GM18870 (cell line): ENCODE measurements around the gene MRPL34.
"Not testable (repeated sequence)": the region's sequence is repeated elsewhere in the genome, so short reads cannot be mapped to it uniquely, and the experiment has no call there.

Experiments
- ATAC-seq: cut with Tn5 transposase; IDR thresholded peaks from one replicate; pipeline ENCODE4 v1.9.1; 2021; ENCODE audit warnings: moderate library complexity; ENCODE audit not compliant: unreplicated experiment

Gene MRPL34

DNA sequence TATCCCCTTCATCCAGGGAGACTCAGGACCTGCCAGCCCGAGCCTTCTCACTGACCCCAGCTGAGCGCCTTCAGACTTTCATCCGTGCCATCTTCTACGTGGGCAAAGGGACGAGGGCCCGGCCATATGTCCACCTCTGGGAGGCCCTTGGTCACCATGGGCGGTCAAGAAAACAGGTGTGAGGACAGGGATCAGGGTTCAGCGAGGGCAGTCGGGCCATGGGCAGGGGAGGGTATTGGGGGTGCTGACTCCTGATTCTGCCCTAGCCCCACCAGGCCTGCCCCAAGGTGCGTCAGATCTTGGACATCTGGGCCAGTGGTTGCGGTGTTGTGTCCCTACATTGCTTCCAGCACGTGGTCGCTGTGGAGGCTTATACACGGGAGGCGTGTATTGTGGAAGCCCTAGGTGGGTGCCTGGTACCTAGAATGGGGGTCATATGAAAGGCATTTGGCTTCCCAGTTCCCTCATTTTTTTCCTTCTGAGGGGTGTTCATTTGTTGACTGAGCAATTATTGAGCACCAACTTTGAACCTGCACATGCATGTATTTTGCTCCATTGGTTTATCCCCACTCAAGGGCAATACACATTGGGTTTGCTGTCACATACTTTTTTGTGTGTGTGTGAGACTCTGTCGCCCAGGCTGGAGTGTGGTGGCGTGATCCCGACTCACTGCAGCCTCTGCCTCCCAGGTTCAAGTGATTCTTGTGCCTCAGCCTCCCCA lies 20.1 kb upstream of the MRPL34 start:
- ATAC-seq = no peak

- ATAC-seq = no peak
Observed at GRCh38 chr19:17286263-17286662, 19.4 kb upstream of the MRPL34 start.

- no peak for ATAC-seq
Observed at GRCh38 chr19:17286752-17287151, 18.9 kb upstream of the MRPL34 start.

DNA sequence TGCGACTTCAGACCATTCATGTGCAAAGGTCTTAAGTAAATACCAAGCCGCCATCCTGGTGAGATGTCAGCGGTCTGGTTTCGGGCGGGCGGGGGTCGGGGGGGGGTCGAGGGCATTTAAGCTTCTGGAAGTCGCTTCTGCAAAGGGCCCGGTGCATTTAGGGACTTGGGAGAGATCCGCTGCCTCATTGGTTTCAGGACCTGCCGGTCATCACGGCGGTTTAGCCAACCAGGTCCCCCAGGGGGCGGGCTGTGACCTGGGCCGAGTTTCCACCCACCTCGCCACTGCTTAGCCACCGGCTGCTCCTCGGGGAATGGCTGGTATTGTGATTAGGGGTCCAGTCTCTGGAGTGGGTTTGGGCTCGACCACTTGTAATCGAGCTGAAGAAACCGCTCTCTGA lies 16.2 kb upstream of the MRPL34 start:
- ATAC-seq = no peak

- no peak for ATAC-seq
Observed at GRCh38 chr19:17292301-17293074, 13.2 kb upstream of the MRPL34 start.

GRCh38 chr19:17293605-17294004 lies 12.1 kb upstream of the MRPL34 start:
- no peak for ATAC-seq

DNA sequence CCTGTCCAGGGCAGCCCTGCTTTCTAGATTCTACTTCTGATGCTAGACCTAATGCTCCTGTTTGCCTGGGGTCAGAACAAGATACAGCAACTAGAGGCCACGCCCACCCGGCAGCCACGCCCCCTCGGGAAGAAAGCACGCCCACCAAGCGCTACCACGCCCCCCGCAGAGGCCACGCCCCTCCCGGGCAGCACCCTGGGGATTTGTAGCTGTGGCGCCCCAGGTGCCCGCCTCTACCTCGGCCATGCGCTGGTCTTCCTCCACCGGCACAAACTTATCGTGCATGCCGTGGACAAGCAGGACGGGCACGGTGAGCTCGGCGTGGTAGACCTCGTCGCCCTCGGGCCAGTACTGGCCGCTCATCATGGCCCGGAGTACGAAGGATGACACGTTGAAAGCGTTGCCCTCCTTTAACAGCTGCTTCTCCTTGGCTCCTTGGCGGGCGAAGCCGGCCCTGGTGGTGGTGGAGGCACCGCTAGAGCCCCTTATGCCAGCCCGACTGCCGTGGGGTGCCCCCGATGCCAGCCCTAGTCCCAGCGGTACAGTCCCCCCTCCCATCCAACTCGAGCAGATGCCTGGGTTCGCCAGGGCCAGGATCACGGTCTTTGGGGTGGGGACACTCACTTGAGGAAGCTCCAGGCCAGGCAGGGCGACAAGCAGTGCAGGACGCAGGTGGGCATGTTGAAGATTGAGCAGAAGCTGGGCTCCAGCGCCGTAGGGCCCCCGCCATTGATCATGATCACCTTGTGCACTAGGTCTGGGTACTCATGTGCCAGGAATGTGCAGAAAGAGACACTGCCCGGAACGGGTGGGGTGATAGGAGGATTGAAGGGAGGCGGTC lies 11.4 kb upstream of the MRPL34 start:
- ATAC-seq = no peak

DNA sequence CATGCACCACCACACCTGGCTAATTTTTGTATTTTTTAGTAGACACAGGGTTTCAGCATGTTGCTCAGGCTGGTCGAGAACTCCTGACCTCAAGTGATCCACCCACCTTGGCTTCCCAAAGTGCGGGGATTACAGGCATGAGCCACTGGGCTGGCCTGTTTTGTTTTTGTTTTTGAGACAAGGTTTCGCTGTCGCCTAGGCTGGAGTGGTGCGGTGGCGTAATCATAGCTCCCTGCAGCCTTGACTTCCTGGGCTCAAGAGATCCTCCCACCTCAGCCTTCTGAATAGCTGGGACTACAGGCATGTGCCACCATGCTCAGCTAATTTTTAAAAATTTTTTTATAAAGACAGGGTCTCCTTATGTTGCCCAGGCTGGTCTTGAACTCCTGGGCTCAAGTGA lies 10.1 kb upstream of the MRPL34 start:
- not testable (repeated sequence) for ATAC-seq

- no peak for ATAC-seq
Observed at GRCh38 chr19:17296273-17296672, 9.4 kb upstream of the MRPL34 start.

DNA sequence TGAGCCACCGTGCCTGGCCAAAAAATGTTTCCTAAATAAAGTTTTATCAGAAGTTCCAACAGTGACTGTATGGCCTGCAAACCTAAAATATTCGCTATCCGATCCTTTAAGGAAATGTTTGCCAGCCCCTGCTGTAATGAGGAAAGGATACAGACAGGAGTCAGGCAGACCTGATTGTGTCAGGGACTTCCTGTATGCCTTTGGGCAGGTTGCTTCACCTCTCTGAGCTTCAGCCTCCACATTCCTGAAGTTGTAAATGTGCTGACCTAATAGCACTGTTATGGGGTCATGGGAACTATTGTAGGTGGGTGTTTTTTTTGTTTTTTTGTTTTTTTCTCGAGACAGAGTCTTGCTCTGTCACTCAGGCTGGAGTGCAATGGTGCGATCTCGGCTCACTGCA lies 8.7 kb upstream of the MRPL34 start:
- ATAC-seq = no peak

- no peak for ATAC-seq
Observed at GRCh38 chr19:17300992-17301619, 4.6 kb upstream of the MRPL34 start.

- ATAC-seq = no peak
Observed at GRCh38 chr19:17302391-17303166, 3.1 kb upstream of the MRPL34 start.

- ATAC-seq = peak; percentile 34
Observed at GRCh38 chr19:17303167-17303939, 2.3 kb upstream of the MRPL34 start, which contains the start of gene ABHD8. TSS of gene ABHD8 (minus strand) at chr19:17303425. CDS start at chr19:17301616, 1,809 bp downstream.

DNA sequence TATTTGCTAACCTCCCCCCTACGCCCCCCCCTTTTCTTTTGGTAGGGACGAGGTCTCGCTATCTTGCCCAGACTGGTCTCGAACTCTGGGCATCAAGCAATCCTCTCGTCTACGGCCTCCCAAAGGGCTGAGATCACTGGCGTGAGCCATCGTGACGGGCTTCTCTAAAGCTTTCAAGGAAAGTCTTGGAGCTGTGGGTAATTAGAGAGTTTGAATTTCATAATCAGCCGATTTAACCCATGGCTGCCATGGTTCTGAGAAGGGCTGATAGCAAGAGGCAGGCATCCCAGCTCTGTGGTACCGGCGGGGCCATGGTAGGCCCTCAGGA lies 1.8 kb upstream of the MRPL34 start:
- ATAC-seq = no peak

DNA sequence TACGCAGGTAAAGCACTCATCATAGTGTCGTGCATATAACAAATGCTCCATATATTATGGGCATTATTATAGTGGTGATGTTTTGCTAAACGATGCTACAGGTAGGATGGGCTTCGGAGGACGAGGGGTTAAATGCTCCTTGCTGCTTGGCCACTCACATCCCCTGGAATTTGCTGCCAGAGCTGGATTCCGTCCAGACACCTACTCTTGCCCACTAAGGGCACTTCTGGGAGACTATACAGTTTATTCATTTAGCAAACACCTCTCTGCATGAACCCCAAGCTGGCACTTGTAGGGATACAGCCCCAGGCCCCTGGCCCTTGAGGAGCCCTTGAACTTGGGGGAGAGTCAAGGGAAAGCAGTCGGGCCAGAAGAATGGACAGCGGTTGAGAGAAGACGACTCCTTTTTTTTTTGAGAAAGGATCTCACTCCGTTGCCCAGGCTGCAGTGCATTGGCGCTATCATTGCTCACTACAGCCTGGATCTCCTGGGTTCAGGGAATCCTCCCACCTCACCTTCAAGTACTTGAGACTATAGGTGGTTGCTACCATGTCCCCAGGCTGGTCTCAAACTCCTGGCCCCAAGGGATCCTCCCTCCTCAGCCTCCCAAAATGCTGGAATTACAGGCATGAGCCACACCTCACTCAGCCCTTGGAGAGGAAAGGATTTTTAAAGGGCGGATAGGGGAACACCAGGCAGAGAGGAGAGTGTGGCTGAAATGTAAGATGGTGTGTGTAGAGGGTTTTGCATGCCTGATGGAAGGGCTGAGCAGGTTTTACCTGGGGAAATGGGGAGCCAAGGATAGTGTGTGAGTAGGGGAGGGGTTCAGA lies 1.1 kb upstream of the MRPL34 start:
- peak; percentile 0 for ATAC-seq

DNA sequence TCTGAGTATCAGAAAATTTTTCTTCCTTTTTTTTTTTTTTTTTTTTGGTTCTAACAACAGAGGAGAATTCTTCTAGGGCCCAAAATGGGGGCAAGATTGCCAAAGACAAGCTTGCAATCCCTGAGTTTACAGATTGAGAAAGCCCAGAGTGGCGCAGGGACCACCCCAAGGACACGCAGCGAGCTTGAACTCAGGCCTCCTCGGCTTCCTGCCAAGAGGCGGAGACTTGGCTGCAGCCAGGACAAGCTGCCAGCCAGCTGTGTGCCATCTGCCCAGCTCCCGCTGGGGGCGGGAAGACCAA lies 506 bp upstream of the MRPL34 start:
- ATAC-seq = no peak

GRCh38 chr19:17306285-17306714 lies 628 bp downstream of the MRPL34 start:
- ATAC-seq = no peak

DNA sequence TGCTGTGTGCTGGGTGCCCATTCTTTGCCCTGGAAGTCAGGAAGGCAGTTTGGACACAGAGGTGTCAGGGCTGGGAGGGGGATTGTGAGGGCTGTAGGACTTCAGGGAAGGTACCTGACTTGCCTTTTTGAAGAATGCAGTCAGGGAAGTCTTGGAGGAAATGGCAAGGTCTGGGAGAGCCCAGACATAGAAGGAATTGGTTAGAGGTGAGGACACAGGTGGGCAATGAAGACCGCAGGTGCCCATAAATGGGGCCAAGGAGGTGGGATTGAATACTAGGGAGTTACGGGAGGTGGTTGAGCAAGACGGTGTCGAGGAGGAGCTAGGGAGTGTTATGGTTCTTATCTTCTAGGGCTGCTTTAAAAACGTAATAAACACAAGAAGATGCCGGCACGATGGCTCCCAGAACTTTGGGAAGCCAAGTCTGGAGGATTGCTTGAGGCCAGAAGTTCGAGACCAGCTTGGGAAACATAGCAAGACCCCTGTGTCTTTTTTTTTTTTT lies 2.3 kb downstream of the MRPL34 start:
- no peak for ATAC-seq
